Activated CD8-positive, alpha-beta memory T cell treated with anti-CD3 and anti-CD28 coated beads, Interleukin-2, amount 50 U/mL, for 24 hours (primary cell): Measurements from ENCODE around the gene NUDCD3.

Source experiments
- DNase-seq: peaks from one replicate; pipeline ENCODE4 v3.0.0-alpha.2; 2020; ENCODE audit errors: extremely low read depth

NUDCD3 gene

DNA sequence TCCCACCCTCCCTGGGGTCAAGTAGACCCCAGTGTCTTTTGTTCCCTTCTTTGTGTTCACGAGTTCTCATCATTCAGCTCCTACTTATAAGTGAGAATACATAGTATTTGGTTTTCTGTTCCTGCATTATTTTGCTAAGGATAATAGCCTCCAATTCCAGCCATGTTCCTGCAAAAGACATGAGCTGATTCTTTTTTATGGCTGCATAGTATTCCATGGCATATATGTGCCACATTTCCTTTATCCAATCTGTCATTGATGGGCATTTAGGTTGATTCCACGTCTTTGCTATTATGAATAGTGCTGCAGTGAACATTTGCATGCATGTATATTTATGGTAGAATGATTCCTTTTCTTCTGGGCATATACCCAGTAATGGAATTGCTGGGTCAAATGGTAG, 136.8 kb downstream of the NUDCD3 start:
- no peak for DNase-seq

DNA sequence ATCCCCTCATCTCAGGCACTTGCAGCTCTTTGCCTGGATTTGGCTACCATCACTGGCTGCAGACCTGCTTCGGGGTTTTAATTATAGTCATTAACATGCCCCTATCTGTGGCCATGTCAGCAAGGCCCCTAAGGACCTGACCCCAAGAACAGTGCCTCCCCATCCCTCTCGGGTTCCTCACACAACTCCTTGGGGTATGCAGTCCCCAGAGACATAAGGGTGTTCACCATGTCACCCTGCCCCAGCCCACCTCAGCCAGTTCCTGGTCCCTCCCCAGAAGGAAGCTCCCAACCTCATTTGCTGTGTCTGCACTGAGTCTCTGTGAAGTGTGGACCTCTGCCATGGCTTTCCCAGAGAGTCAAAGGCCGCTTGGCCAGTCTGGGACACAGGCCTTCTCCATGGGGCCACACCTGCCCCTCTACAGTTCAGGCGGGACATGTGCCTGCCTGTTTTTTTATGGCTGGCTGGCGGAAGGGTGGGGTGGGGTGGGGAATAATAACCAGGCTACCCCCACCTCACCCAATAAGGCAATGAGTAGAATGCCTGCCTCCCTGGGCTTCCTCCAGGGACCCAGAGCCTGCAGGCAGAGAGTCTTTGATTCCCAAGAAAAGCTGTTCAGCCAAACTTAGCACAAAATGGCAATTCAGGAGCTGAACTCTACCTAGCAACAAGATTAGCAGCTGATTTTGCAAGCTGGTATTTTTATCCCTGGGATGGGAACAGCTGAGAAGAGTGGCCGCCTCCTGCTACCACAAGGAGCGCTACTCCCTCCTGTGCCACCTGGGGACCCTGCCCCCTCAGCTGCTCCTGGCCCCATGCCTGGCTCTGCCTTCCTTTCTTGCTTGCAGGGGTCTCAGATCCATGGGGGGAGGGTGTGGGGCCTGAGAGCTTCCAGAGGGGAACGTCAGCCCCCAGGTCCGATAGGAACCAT, 141.3 kb downstream of the NUDCD3 start:
- no peak for DNase-seq

DNA sequence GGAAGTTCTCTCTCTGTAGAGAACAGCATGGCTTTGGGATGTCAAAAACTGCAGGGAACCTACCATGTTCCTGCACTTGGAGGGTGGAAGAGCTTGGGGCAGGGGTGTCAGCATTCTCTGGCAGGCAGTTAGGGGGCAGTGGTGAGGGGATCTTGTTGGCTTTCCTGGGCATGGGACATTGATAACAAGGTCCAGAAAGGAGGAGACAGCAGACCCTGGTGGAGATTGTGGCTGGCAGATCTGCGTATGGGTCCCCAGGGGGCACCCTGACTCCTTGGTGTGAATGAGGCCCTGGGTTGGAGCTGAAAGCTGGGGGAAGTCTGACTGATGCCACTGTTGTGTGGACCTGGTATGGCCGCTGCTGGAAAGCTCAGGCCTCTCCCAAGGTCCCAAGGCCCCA, 142.2 kb downstream of the NUDCD3 start:
- no peak for DNase-seq

DNA sequence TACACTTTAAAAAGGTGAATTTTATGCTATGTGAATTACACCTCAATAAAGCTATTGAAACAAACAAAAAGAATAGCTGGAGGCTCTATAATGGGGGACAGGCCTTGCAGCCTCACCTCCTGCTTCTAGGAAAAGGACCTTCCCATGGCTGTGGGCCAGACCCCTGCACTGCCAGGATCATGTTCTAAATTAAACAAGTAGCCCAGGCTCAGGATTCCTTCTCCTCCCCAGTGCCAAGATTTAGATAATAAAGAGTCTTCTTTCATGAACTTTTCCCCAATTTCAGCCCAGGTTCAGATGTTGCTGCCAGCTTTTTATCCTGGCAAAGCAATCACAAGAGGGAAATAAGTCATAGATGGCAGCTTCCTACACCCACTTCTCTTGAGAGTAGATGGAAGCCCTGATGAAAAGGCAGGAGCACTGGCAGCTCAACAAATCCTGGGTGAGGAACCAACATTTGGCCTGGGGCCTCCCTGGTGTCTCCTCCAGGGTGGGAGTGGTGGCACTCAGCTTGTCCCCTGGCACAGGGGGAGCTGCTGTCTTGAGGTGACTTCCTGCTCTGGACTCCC, 142.8 kb downstream of the NUDCD3 start:
- DNase-seq, result no peak

DNA sequence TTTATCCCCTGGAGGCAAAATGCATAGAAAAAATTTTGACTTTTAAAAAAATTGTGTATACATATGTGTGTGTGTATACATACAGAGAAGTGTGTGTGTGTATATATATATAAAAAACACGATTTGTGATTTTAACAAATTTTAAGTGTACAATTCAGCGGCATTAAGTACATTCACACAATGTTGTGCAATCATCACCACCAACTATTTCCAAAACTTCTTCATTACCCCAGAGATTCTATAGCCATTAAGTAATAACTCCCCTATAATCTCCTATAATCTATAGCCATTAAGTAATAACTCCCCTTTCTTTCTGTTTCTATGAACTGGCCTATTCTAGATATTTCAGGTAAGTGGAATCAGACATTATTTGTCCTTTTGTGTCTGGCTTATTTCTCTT, 144.4 kb downstream of the NUDCD3 start:
- DNase-seq, result no peak

DNA sequence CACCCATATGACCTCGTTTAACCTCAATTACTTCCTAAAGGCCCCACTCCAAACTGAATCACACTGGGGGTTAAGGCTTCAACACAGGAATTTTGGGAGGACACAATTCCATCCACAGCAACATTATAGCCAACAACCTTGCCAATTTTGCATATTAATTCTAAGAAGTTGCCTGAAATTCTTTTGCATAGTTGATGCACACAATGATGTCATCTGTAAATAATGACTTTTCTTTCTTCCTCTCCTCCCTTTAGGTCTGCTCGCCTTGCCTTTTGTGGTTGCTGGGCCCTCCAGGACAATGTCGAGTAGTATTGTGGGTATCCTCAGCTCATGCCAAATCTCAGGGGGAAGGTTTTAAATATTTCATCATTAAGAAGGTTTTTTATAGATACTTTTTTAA, 149.1 kb downstream of the NUDCD3 start:
- no peak for DNase-seq

DNA sequence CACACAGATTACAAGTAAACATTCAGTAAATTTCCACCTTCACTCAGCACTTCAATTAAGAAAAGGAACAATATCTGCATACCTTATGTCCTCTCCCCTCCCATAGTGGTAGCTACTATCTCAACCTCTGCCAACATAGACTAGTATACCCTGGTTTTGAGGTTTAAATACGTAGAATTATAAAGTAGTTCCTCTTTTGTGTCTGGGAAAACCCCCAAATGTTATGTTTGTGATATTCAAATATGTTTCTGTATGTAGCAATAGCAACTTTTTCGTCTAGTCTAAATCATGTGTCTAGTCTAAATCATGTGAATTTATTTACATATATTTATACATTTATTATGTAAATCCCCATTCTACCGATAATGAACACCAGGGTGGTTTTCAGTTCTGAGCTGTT, 151.9 kb downstream of the NUDCD3 start:
- no peak for DNase-seq

DNA sequence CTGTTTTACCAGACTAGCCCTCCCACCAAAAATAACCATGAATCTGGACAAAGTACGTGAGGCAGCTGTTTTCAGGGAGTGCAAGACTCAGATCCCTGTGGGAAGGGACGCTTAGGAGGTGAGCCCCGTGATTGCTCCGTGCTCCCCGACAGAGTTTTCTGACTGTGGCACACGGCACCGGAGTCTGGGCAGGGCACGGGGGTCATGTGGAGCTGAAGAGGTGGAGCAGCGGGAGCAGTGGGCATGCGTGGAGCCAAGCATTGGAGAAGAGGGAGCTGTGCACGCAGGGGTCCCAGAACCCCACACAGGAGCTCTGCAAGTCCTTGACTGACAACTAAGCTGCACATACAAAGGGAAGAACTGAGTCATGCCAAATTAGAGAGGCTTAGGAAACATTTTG, 154.0 kb downstream of the NUDCD3 start:
- DNase-seq, result no peak

DNA sequence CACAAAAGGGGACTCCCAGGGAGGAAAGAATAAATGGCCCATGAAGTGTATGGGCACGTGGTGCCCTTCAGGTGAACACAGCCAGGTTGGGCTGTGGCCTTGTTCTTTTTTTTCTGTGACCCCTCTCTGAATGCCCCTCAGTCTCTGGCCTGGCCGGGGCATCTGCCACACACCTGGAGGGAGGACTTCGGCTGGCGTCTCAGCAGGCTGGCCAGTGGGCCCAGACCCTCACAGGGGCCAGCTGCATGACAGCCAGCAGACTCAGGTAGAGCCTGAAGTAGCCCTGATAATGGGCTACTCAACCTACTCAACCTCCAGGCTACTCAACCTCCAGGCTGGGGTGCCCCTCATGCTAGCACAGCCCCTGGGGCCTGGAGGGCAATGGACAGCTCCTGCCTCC, 155.3 kb downstream of the NUDCD3 start:
- no peak for DNase-seq

DNA sequence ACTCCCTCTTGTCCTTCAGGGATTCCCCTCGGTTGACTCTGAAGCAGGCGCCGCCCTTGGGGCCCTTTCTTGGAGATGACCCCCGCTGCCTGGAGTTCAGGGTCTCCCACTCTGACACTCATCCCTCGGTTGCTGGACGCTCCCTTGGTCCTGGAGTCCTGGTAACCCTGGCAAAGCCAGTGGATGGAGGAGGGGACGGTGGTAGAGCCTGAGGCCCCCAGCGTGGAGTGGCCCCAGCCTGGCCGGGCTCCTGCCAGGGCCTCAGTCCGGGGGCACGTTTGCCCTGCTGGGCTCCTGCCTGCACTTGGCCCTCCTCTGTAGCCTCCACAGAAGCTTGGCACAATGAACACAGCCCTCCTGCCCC, 155.7 kb downstream of the NUDCD3 start:
- no peak for DNase-seq

DNA sequence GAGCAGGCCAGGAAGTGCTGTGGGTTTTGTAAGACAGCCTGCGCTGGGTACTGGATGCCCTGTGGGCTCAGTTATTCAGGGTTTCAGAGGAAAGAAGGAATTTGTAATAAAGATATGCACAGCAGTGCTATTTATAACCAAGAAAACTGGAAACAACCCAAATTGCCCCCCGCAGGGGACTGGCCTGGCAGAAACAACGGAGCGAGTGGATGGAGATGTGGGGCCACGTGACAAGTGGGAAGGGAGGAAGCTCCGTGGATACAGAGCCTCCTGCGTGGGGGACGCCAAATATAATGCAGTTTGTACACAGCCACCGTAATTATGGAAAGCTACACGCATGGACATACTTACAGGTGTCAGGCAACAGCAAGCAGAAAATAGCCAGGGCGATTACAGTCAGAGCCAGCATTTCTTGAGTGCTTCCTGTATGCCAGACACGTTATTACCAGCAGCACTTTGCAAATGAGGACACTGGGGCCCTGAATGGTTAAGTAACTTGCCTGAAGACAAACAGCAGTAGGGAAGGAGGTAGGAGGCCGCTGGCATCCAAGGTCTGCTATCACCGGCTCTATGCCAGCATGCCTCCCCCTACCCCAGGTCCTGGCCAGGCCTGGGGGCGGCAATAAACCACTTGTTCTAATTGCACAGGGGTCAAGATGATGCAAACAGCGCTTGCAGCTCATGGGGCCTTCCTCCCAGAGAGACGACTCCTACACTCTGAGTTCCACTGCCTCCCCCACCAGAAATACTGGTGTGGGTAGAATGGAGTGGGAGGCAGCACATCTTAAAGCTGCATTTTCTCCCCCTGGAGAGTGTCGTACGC, 156.3 kb downstream of the NUDCD3 start:
- DNase-seq, result no peak

DNA sequence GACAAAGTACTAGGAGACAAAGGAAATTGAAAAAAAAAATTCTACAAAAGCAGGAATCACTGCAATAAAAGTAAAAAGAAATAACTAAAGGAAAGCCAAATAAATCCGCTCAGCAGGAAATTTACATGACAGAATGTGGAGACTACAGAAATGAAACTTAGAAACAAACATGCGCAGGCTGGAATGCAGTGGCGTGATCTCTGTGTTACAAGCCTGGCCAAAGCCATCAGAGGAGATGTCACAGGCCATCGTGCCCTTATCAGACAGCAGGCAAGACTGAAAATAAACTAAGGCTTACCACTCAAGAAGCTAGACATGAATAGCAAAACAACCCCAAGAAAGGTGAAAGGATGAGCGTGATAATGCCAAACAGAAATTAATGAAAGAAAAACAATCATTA, 158.8 kb downstream of the NUDCD3 start:
- DNase-seq, result no peak

DNA sequence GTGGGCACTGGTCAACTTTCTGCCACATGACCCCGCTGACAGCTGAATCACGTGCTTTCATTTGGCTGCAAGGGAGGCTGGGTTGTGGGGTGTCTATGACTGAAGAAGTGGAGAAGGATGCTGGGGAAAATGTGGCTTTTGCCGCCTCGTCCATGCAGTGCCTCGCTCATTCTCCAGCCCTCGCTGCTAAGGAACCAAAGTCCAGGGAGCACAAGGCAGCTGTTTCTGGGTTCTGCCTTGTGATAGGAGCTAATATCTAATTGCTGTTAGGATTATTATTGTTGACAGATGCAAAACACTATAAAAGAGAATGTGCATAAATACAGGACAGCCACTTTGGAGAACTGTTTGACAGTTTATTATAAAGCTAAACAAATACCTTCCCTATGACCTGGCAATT, 160.1 kb downstream of the NUDCD3 start:
- DNase-seq, result no peak

DNA sequence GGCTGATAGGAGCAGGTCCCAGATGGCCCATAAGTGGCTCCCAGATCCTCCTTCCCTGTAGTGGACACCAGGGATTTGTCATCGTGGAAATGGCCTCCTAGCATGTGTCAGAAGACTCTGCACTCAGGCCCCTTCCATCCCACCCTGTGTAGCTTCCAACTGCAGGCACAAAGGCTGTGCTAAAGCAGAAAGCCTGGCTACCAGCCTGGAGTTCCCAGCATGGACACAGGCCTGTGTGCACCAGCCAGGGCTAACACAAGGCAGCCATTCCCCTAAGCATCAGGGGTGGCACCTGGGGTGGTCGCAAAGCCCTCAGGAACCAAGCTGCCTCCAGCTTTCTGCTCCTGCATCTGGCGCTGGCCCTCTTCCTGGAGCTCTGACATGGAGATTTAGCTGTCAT, 160.6 kb downstream of the NUDCD3 start:
- DNase-seq, result no peak
